HUES6 (cell line): ENCODE measurements around the gene CDHR4.
A peak's percentile ranks its signal among the peaks of the same experiment; 100 is the strongest.

Source experiments
- H3K27ac ChIP-seq: 2 replicates; pipeline ENCODE4 v1.7.0; 2013; ENCODE audit warnings: low read depth, mild to moderate bottlenecking, low read length, inconsistent platforms
- H3K27me3 ChIP-seq: 2 replicates; pipeline ENCODE4 v1.6.1; 2013; ENCODE audit warnings: low read length; ENCODE audit not compliant: control insufficient read depth, insufficient read depth
- H3K36me3 ChIP-seq: 2 replicates; pipeline ENCODE4 v1.6.1; 2013; ENCODE audit warnings: low read length; ENCODE audit not compliant: control insufficient read depth, insufficient read depth
- H3K4me1 ChIP-seq: 2 replicates; pipeline ENCODE4 v1.6.1; 2013; ENCODE audit warnings: low read length; ENCODE audit not compliant: control insufficient read depth, insufficient read depth
- H3K4me3 ChIP-seq: 2 replicates; pipeline ENCODE4 v1.5.1; 2013; ENCODE audit warnings: low read depth, low read length
- H3K9ac ChIP-seq: one replicate; pipeline ENCODE4 v1.6.1; 2013; ENCODE audit warnings: mild to moderate bottlenecking, low read length
- H3K9me3 ChIP-seq: 2 replicates; pipeline ENCODE4 v1.6.1; 2013; ENCODE audit warnings: low read depth, low read length; ENCODE audit not compliant: control insufficient read depth, insufficient read depth

The CDHR4 gene

GRCh38 chr3:49813497-49814174, 14.0 kb upstream of the CDHR4 start, which contains the start of gene UBA7:
Gene UBA7, minus strand, starts transcription at chr3:49813953. Its CDS starts 166 bp downstream, at chr3:49813787.
- Histone ChIP-seq H3K4me3 (no peak within 1 kb of the TSS), H3K9me3 (no peaks in the 10 kb centered on the region), H3K27ac (no peak within 1 kb of the TSS), H3K9ac (no peak within 1 kb of the TSS), H3K36me3 (no peaks in the 10 kb centered on the region), H3K27me3 (no peaks in the 10 kb centered on the region; the same call in 1 of the 2 replicates), H3K4me1 (no peaks in the 10 kb centered on the region)

DNA sequence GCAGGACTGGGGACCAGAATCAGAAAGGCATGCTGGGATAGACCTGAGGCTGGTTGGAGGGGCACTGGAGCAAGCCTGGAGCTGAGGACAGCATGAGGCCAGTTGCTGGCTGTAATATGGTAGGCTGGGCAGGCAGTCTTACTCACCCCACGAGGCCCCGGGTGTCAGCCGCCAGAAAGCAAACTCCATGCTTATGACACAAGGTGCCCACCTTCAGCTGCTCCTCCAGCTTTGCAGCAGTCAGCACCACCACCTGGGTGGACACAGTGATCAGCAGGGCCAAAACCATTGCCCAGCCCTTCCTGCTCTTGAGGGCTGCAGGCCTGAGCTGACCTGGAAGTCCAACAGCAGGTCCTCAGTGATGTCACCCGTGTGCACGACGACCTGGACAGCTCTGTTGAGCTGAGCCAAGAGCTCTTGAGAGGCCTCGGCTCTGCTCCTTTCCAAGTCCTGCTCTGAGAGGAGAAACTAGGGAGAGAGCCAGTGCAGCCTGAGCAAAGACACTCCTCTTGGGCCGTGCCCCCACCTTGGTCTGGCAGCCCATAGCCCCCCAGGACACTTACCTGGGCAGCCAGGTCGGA, 13.3 kb upstream of the CDHR4 start:
- Histone ChIP-seq H3K27ac (no peak overlapping the region), H3K27me3 (no peaks in the 10 kb centered on the region; the same call in 1 of the 2 replicates), H3K4me1 (no peaks in the 10 kb centered on the region; the same call in 1 of the 2 replicates), H3K9ac (no peak overlapping the region), H3K9me3 (no peaks in the 10 kb centered on the region), H3K36me3 (no peaks in the 10 kb centered on the region), H3K4me3 (no peak overlapping the region)

GRCh38 chr3:49807431-49808114, 7.9 kb upstream of the CDHR4 start:
- Histone ChIP-seq H3K27ac (no peak overlapping the region), H3K4me1 (peaks cover 27% of the 10 kb centered on the region), H3K36me3 (no peaks in the 10 kb centered on the region), H3K9ac (no peak overlapping the region), H3K27me3 (peaks cover 26% of the 10 kb centered on the region), H3K4me3 (no peak overlapping the region), H3K9me3 (no peaks in the 10 kb centered on the region)

GRCh38 chr3:49806850-49807249, 7.2 kb upstream of the CDHR4 start:
- Histone ChIP-seq H3K36me3 (no peaks in the 10 kb centered on the region), H3K27me3 (peaks cover 30% of the 10 kb centered on the region), H3K27ac (no peak overlapping the region), H3K4me3 (no peak overlapping the region), H3K9ac (no peak overlapping the region), H3K9me3 (no peaks in the 10 kb centered on the region), H3K4me1 (peaks cover 29% of the 10 kb centered on the region)

- no peak overlapping the region for H3K4me3 ChIP-seq
- no peak overlapping the region for H3K9ac ChIP-seq
- H3K27ac ChIP-seq, result no peak overlapping the region
- H3K4me1 ChIP-seq, result peaks cover 29% of the 10 kb centered on the region
- peaks cover 38% of the 10 kb centered on the region for H3K27me3 ChIP-seq
- no peaks in the 10 kb centered on the region for H3K36me3 ChIP-seq
- no peaks in the 10 kb centered on the region for H3K9me3 ChIP-seq
Measured at GRCh38 chr3:49805897-49806701, 6.4 kb upstream of the CDHR4 start.

DNA sequence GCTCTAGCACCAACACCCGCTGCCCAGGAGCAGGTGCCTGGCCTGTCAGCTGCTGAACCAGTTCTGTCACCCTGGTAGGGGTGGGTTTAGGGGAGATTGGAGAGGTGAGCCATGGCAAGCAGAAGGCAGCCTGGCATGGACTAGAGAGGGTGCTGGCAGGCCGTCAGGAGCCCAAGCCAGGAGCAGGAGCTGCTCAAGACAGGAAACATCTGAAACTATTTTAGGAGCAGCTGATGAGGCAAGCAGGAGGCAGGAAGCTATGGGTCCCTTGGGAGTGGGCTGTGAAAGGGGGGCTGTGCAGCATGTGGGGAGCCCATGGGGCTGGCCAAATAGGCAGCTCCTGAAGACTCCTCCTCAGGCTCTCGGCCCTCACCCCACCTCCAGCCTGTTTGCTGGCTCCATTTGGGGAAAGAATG, 5.7 kb upstream of the CDHR4 start:
- Histone ChIP-seq H3K27me3 (peaks cover 40% of the 10 kb centered on the region), H3K4me3 (no peak overlapping the region), H3K4me1 (peaks cover 29% of the 10 kb centered on the region), H3K9me3 (no peaks in the 10 kb centered on the region), H3K9ac (no peak overlapping the region), H3K36me3 (no peaks in the 10 kb centered on the region), H3K27ac (no peak overlapping the region)

DNA sequence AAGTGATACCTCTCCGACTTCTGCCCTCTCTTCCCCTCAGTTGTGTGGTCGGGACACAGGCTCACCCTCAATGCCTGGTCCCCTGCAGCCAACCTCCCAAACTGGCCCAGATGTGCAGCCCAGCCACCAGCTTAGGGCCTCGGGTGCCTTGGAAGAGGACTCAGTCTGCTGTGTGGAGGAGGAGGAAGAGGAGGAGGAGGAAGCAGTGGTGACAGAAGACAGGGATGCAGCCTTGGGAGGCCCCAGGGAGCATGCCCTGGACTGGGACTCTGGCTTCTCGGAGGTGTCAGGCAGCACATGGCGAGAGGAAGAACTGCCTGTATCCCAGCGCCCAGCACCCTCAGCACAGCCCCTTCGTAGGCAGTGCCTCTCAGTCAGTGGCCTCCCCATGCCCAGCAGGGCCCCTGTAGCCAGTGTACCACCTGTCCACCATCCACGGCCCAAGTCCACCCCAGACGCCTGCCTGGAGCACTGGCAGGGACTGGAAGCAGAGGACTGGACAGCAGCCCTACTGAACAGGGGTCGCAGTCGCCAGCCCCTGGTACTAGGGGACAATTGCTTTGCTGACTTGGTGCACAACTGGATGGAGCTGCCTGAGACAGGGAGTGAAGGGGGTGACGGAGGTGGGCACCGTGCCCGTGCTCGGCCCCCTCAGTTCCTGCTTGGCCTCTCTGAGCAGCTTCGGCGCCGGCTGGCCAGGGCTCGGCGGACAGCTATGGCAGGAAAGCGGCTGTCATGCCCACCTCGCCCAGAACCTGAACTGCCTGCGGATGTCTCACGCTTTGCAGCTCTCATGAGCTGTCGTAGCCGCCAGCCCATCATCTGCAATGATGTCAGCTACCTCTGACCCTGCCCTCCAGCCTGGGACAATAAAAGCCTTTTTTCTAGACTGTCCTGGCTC, 4.7 kb upstream of the CDHR4 start:
- Histone ChIP-seq H3K27me3 (peaks cover 47% of the 10 kb centered on the region), H3K4me3 (peak overlapping the region; percentile 95; the same call in 1 of the 2 replicates), H3K4me1 (peaks cover 29% of the 10 kb centered on the region), H3K27ac (no peak overlapping the region), H3K9ac (no peak overlapping the region), H3K36me3 (no peaks in the 10 kb centered on the region), H3K9me3 (no peaks in the 10 kb centered on the region)

- Histone ChIP-seq H3K9me3 (no peaks in the 10 kb centered on the region), H3K27me3 (peaks cover 48% of the 10 kb centered on the region), H3K4me1 (peaks cover 29% of the 10 kb centered on the region), H3K36me3 (no peaks in the 10 kb centered on the region), H3K27ac (no peak overlapping the region), H3K4me3 (peak overlapping the region; percentile 95), H3K9ac (no peak overlapping the region)
Measured at GRCh38 chr3:49803465-49804140, 3.9 kb upstream of the CDHR4 start.

- H3K4me1 ChIP-seq, result peaks cover 29% of the 10 kb centered on the region
- H3K27ac ChIP-seq, result no peak within 1 kb of the TSS
- peaks cover 48% of the 10 kb centered on the region for H3K27me3 ChIP-seq
- H3K36me3 ChIP-seq, result no peaks in the 10 kb centered on the region
- H3K9ac ChIP-seq, result peak within 1 kb of the TSS; percentile 54
- H3K4me3 ChIP-seq, result peak within 1 kb of the TSS; percentile 95
- no peaks in the 10 kb centered on the region for H3K9me3 ChIP-seq
Measured at GRCh38 chr3:49802719-49803464, 3.2 kb upstream of the CDHR4 start, which contains the start of gene INKA1. Gene INKA1, plus strand, starts transcription at chr3:49803261. Its CDS starts 132 bp downstream, at chr3:49803393.
